ENCODE results near the gene MRGPRX1. TPM values are rescaled to one million over a fixed set of nuclear protein-coding genes. Genes with fewer than 3 reads are reported as not detected.

MRGPRX1 gene
- total and polyA plus RNA-seq, 9 of the 15 experiments (the other 6 are each of a cell fraction or from before 2014, with no cell fraction given), result not detected

GRCh38 chr11:18912883-18913282, 26.3 kb downstream of the MRGPRX1 start:
- no peak overlapping the region for H2AFZ ChIP-seq (ENCODE audit: low read depth, low read length)
- no peak overlapping the region for H3K27ac ChIP-seq (ENCODE audit: extremely low read depth, low read depth, low read length)
- no peaks in the 10 kb centered on the region for H4K20me1 ChIP-seq (replicated peaks; ENCODE audit: control insufficient read depth, insufficient read depth, low read length)
- no peak for FAIRE-seq
- WGBS (ENCODE audit: insufficient coverage, low coverage, missing lambda C conversion rate), result 0% methylated on average over 2 of the region's 2 CpGs
- ATAC-seq, result no peak
- DNase-seq (ENCODE audit: extremely low read depth in 1 of 4, low spot score in 3 of 4), result no peak
- no peaks in the 10 kb centered on the region for H3K9me3 ChIP-seq (replicated peaks; ENCODE audit: control insufficient read depth, insufficient read depth, low read depth, low read length)
- no peak overlapping the region for H3K4me2 ChIP-seq (ENCODE audit: insufficient read depth, low read length)
- no peak overlapping the region for H3K9ac ChIP-seq (ENCODE audit: insufficient read depth in 1 of 2, low read depth in 2 of 2, low read length in 2 of 2)
- in situ Hi-C loops (cut with MboI), result no loop called here
- H3K79me2 ChIP-seq (ENCODE audit: control insufficient read depth, insufficient read depth, low read length), result no peaks in the 10 kb centered on the region
- TF ChIP-seq SP1 (CRISPR knock-in tag; IDR thresholded peaks at IDR 0.05) (no peak), THRAP3 (IDR thresholded peaks at IDR 0.05; ENCODE audit: borderline replicate concordance) (no peak), KLF6 (CRISPR knock-in tag; IDR thresholded peaks at IDR 0.05; ENCODE audit: borderline replicate concordance) (no peak), ZNF197 (CRISPR knock-in tag; IDR thresholded peaks at IDR 0.05; ENCODE audit: low read depth) (no peak), ZSCAN32 (CRISPR knock-in tag; IDR thresholded peaks at IDR 0.05) (no peak), ZFX (CRISPR knock-in tag; IDR thresholded peaks at IDR 0.05) (no peak), RBM22 (IDR thresholded peaks at IDR 0.05; ENCODE audit: low read depth, low read length, poor library complexity, severe bottlenecking) (no peak)
- TF ChIP-seq, protein P1, sequence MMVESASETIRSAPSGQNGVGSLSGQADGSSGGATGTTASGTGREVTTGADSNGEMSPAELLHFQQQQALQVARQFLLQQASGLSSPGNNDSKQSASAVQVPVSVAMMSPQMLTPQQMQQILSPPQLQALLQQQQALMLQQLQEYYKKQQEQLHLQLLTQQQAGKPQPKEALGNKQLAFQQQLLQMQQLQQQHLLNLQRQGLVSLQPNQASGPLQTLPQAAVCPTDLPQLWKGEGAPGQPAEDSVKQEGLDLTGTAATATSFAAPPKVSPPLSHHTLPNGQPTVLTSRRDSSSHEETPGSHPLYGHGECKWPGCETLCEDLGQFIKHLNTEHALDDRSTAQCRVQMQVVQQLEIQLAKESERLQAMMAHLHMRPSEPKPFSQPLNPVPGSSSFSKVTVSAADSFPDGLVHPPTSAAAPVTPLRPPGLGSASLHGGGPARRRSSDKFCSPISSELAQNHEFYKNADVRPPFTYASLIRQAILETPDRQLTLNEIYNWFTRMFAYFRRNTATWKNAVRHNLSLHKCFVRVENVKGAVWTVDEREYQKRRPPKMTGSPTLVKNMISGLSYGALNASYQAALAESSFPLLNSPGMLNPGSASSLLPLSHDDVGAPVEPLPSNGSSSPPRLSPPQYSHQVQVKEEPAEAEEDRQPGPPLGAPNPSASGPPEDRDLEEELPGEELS (CRISPR knock-in tag; IDR thresholded peaks at IDR 0.05; ENCODE audit: borderline replicate concordance), result no peak
- H3K4me1 ChIP-seq (replicated peaks in 1 of 2; ENCODE audit: control insufficient read depth in 2 of 2, insufficient read depth in 2 of 2, low read length in 2 of 2), result no peaks in the 10 kb centered on the region
- H3K27me3 ChIP-seq (ENCODE audit: control insufficient read depth in 2 of 2, insufficient read depth in 2 of 2, low read length in 2 of 2), result peaks cover under 1 to 12% of the 10 kb centered on the region in 2 experiments; a peak in 3 of 5 replicates
- CTCF ChIA-PET (ENCODE audit: low intra/inter-chr PET ratio), result no interaction called here
- POLR2A ChIA-PET, result interaction anchor here (0.9 to 1.0 kb wide), 3 partner anchors 9 to 162 kb away, joined by 3 to 4 read pairs (median 3); no protein-coding TSS in a partner anchor
- H3K36me3 ChIP-seq (ENCODE audit: control insufficient read depth, insufficient read depth, low read length), result no peaks in the 10 kb centered on the region
- H3K4me3 ChIP-seq, result no peak overlapping the region
- H3K9me1 ChIP-seq (ENCODE audit: control insufficient read depth, insufficient read depth, low read length), result no peaks in the 10 kb centered on the region
- intact Hi-C loops (cut with micrococcal nuclease), result no loop called here
- no TSS peak for BruUV-seq (replicated peaks)
